Islet precursor cell (in vitro differentiated cells): Measurements from ENCODE around the gene TSHZ3.

Experiments used
- DNase-seq: peaks from one replicate; pipeline ENCODE4 v3.0.0-alpha.2; 2018

The TSHZ3 gene

GRCh38 chr19:31280287-31281006, 68.8 kb downstream of the TSHZ3 start:
- no peak for DNase-seq

- no peak for DNase-seq
Observed at GRCh38 chr19:31279436-31279765, 69.8 kb downstream of the TSHZ3 start.

- no peak for DNase-seq
Observed at GRCh38 chr19:31278555-31279435, 70.4 kb downstream of the TSHZ3 start.

- no peak for DNase-seq
Observed at GRCh38 chr19:31277516-31277915, 71.7 kb downstream of the TSHZ3 start.

GRCh38 chr19:31276831-31277230, 72.4 kb downstream of the TSHZ3 start:
- no peak for DNase-seq

- DNase-seq = no peak
Observed at GRCh38 chr19:31275068-31275334, 74.2 kb downstream of the TSHZ3 start.

- no peak for DNase-seq
Observed at GRCh38 chr19:31274251-31275067, 74.8 kb downstream of the TSHZ3 start.

- no peak for DNase-seq
Observed at GRCh38 chr19:31272583-31273106, 76.6 kb downstream of the TSHZ3 start.

- DNase-seq = no peak
Observed at GRCh38 chr19:31271306-31271911, 77.8 kb downstream of the TSHZ3 start.

GRCh38 chr19:31270897-31271296, 78.3 kb downstream of the TSHZ3 start:
- no peak for DNase-seq

GRCh38 chr19:31269425-31270127, 79.7 kb downstream of the TSHZ3 start:
- DNase-seq = no peak

GRCh38 chr19:31268751-31269383, 80.4 kb downstream of the TSHZ3 start:
- DNase-seq = no peak

- DNase-seq = no peak
Observed at GRCh38 chr19:31266731-31267130, 82.5 kb downstream of the TSHZ3 start.

GRCh38 chr19:31266196-31266595, 83.0 kb downstream of the TSHZ3 start:
- DNase-seq = no peak

GRCh38 chr19:31264041-31264778, 85.0 kb downstream of the TSHZ3 start:
- peak; percentile 27 for DNase-seq

GRCh38 chr19:31263328-31263727, 85.9 kb downstream of the TSHZ3 start:
- DNase-seq = peak; percentile 19

GRCh38 chr19:31262725-31263191, 86.5 kb downstream of the TSHZ3 start:
- DNase-seq = peak; percentile 7

GRCh38 chr19:31261603-31262212, 87.5 kb downstream of the TSHZ3 start:
- peak; percentile 14 for DNase-seq

GRCh38 chr19:31261019-31261602, 88.1 kb downstream of the TSHZ3 start:
- peak; percentile 11 for DNase-seq
